ENCODE results near the gene PLK1.
"Not testable (repeated sequence)": the region's sequence is repeated elsewhere in the genome, so short reads cannot be mapped to it uniquely, and the experiment has no call there.

Gene PLK1

GRCh38 chr16:23711785-23712184 is 33.1 kb downstream of the PLK1 start:
- DNase-seq, result no peak

DNA sequence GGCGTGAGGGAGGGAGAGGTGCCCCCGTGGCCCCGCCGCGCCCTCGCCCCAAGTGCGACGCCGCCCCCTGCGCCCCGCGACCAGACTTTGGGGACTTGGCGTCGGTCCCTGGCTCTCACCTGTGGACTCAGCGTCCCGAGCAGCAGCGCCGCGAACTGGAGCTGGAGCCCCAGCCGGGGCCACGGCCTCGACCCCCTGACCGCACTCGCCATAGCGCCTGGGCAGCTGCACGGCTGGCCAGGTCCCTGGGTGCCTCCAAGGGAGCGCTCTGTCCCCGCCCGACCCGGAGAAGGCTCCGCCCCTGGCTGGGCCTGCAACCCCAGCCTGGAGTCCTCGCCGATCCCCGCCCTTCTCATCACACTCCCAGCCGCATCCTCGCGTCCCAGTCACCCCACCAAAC is 34.3 kb downstream of the PLK1 start, which contains the start of gene ERN2:
ERN2 (minus strand) TSS at position 247 of the 400 bp plus-strand sequence; CDS start at position 212, 35 bp downstream.
- DNase-seq, result no peak

DNA sequence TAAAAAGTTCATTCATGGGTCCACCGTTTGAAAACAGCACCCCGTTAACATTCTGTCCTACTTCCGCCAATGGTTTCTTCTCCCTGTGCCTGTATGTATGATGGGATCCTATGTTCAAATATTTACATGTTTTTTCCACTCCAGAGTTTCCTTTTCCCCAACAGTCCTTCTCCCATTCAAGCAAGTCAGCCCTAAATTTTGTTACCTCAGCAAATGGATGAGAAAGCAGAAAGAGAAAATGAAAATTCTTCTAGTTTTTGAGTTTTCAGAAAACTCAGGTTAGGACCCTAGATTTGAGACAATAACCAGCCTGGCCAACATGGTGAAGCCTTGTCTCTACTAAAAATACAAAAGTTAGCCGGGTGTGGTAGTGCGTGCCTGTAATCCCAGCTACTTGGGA is 37.8 kb downstream of the PLK1 start:
- DNase-seq, result no peak

DNA sequence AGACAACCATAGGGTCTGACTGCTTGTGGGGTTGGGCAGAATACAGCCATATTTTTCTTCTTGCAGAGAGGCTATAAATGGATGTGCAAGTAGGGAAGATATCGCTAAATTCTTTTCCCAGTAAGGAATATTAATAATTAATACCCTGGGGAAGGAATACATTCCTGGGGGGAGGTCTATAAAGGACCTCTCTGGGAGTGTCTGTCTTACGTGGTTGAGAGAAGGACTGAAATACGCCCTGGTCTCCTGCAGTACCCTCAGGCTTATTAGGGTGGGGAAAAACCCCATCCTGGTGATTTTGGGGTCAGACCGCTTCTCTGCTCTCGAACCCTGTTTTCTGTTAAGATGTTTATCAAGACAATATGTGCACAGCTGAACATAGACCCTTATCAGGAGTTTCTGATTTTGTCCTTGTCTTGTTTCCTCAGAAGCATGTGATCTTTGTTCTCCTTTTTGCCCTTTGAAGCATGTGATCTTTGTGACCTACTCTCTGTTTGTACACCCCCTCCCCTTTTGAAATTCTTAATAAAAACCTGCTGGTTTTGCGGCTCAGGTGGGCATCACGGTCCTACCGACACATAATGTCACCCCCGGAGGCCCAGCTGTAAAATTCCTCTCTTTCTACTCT is 44.0 kb downstream of the PLK1 start:
- not testable (repeated sequence) for DNase-seq

GRCh38 chr16:23724096-23724784 is 45.6 kb downstream of the PLK1 start:
- DNase-seq, result no peak

- no peak for DNase-seq
These were observed 46.1 kb downstream of the PLK1 start for GRCh38 chr16:23724785-23725131.

DNA sequence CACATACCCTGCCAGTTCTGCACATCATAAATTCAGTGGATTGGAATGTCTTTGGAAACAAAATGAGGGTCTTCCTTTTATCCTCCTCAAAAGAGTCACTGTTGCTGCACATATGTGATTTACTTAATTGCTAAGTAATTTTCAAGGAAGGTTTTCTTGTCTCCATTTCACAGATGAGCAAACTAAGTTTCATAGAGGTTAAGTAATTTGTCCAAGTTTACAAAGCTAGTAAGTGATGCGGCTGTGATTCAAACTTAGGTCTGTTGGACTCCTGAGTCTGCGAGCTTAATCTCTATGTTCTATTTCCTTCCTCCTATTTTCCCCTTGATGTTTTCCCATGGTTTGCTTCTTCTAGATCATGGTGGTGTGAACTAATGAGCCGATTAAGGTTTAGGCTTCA is 48.0 kb downstream of the PLK1 start:
- DNase-seq, result no peak

GRCh38 chr16:23728112-23728477 is 49.4 kb downstream of the PLK1 start:
- no peak for DNase-seq

DNA sequence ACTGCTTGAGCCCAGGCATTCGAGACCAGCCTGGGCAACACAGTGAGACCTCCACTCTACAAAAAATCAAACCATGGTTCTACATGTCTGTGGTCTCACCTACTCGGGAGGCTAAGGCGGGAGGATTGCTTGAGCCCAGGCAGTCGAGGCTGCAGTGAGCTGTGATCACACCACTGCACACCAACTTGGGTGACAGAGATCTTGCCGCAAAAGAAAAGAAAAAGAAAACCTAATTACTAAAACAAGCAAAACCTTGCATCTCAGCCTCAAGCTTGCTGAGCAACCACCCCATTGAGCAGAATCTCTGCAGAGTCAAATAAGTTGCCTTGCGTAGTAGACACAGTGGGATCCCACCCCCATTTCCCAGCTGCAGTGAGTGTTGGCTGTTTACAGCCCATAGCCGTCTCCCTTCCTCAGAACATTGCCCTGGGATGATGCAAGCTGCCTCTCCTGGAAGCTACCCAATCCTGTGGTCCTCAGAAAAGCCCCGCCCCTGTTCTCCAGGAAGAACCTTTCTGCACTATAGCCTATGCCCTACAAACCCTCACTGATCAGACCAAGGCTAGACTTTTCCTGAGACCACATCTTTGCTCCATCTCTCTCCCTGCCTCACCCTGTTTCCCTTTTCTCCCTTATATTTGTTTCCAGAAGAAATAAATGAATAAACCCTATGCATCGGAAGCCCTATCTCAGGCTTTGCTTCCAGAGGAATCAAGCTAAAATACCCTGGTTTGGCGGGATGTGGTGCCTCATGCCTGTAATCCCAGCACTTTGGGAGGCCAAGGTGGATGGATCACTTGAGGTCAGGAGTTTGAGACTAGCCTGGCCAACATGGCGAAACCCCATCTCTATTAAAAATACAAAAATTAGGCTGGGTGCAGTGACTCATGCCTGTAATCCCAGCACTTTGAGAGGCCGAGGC is 51.1 kb downstream of the PLK1 start:
- DNase-seq, result no peak

GRCh38 chr16:23734176-23734893 is 55.6 kb downstream of the PLK1 start:
- no peak for DNase-seq

- DNase-seq, result not testable (repeated sequence)
These were observed 58.8 kb downstream of the PLK1 start for GRCh38 chr16:23737423-23738028.

DNA sequence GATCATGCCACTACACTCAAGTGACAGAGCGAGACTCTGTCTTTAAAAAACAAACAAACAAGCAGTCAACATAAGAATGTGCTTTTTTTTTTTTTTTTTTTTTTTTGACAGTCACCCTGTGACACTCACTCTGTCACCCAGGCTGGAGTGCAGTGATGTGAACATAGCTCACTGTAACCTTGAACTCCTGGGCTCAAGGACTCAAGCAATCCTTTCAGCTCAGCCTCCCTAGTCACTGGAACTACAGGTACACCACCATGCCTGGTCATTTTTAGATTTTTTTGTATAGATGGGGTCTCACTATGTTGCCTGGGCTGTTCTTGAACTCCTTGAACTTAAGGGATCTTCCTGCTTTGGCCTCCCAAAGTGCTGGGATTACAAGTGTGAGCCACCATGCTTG is 60.8 kb downstream of the PLK1 start:
- no peak for DNase-seq

All from activated CD4-positive, alpha-beta T cell treated with anti-CD3 and anti-CD28 coated beads, Interleukin-2, amount 50 U/mL, for 1 hour (primary cell).